Measurements from ENCODE around the gene JAM3.

- TF ChIP-seq, protein P1, sequence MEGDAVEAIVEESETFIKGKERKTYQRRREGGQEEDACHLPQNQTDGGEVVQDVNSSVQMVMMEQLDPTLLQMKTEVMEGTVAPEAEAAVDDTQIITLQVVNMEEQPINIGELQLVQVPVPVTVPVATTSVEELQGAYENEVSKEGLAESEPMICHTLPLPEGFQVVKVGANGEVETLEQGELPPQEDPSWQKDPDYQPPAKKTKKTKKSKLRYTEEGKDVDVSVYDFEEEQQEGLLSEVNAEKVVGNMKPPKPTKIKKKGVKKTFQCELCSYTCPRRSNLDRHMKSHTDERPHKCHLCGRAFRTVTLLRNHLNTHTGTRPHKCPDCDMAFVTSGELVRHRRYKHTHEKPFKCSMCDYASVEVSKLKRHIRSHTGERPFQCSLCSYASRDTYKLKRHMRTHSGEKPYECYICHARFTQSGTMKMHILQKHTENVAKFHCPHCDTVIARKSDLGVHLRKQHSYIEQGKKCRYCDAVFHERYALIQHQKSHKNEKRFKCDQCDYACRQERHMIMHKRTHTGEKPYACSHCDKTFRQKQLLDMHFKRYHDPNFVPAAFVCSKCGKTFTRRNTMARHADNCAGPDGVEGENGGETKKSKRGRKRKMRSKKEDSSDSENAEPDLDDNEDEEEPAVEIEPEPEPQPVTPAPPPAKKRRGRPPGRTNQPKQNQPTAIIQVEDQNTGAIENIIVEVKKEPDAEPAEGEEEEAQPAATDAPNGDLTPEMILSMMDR (IDR thresholded peaks at IDR 0.05), result no peak
- TF ChIP-seq, protein P2, sequence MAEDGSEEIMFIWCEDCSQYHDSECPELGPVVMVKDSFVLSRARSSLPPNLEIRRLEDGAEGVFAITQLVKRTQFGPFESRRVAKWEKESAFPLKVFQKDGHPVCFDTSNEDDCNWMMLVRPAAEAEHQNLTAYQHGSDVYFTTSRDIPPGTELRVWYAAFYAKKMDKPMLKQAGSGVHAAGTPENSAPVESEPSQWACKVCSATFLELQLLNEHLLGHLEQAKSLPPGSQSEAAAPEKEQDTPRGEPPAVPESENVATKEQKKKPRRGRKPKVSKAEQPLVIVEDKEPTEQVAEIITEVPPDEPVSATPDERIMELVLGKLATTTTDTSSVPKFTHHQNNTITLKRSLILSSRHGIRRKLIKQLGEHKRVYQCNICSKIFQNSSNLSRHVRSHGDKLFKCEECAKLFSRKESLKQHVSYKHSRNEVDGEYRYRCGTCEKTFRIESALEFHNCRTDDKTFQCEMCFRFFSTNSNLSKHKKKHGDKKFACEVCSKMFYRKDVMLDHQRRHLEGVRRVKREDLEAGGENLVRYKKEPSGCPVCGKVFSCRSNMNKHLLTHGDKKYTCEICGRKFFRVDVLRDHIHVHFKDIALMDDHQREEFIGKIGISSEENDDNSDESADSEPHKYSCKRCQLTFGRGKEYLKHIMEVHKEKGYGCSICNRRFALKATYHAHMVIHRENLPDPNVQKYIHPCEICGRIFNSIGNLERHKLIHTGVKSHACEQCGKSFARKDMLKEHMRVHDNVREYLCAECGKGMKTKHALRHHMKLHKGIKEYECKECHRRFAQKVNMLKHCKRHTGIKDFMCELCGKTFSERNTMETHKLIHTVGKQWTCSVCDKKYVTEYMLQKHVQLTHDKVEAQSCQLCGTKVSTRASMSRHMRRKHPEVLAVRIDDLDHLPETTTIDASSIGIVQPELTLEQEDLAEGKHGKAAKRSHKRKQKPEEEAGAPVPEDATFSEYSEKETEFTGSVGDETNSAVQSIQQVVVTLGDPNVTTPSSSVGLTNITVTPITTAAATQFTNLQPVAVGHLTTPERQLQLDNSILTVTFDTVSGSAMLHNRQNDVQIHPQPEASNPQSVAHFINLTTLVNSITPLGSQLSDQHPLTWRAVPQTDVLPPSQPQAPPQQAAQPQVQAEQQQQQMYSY (CRISPR knock-in tag; IDR thresholded peaks at IDR 0.05), result no peak
- TF ChIP-seq, protein P3, sequence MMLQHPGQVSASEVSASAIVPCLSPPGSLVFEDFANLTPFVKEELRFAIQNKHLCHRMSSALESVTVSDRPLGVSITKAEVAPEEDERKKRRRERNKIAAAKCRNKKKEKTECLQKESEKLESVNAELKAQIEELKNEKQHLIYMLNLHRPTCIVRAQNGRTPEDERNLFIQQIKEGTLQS (CRISPR knock-in tag; conservative IDR thresholded peaks at IDR 0.05), result no peak
- TF ChIP-seq FOXK1 (CRISPR knock-in tag; IDR thresholded peaks at IDR 0.05) (no peak), CREM (CRISPR knock-in tag; IDR thresholded peaks at IDR 0.05) (no peak), ZSCAN18 (CRISPR knock-in tag; IDR thresholded peaks at IDR 0.05) (no peak), KAT7 (CRISPR knock-in tag; IDR thresholded peaks at IDR 0.05; ENCODE audit: borderline replicate concordance) (no peak), ZNF263 (CRISPR knock-in tag; IDR thresholded peaks at IDR 0.05; ENCODE audit: low read depth) (no peak), MYBL2 (CRISPR knock-in tag; IDR thresholded peaks at IDR 0.05) (no peak), RELA (CRISPR knock-in tag; IDR thresholded peaks at IDR 0.05; ENCODE audit: borderline replicate concordance) (no peak), ESRRA (CRISPR knock-in tag; IDR thresholded peaks at IDR 0.05; ENCODE audit: borderline replicate concordance) (no peak), FOXP1 (CRISPR knock-in tag; IDR thresholded peaks at IDR 0.05; ENCODE audit: borderline replicate concordance) (no peak)
- TF ChIP-seq, protein P4, sequence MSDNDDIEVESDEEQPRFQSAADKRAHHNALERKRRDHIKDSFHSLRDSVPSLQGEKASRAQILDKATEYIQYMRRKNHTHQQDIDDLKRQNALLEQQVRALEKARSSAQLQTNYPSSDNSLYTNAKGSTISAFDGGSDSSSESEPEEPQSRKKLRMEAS (CRISPR knock-in tag; IDR thresholded peaks at IDR 0.05), result no peak
- TF ChIP-seq, protein P5, sequence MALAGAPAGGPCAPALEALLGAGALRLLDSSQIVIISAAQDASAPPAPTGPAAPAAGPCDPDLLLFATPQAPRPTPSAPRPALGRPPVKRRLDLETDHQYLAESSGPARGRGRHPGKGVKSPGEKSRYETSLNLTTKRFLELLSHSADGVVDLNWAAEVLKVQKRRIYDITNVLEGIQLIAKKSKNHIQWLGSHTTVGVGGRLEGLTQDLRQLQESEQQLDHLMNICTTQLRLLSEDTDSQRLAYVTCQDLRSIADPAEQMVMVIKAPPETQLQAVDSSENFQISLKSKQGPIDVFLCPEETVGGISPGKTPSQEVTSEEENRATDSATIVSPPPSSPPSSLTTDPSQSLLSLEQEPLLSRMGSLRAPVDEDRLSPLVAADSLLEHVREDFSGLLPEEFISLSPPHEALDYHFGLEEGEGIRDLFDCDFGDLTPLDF (CRISPR knock-in tag; IDR thresholded peaks at IDR 0.05), result no peak
Observed at GRCh38 chr11:134079317-134079716, 10.4 kb downstream of the JAM3 start.

Measured in WTC11 (cell line).